Ishikawa (cell line): ENCODE results near the gene EID1.

Source experiments
- CEBPB ChIP-seq: IDR thresholded peaks from 2 replicates; pipeline ENCODE4 v1.6.1; 2012
- CREB1 ChIP-seq: IDR thresholded peaks from 2 replicates; pipeline ENCODE4 v1.6.1; 2012; ENCODE audit warnings: low read depth
- EGR1 ChIP-seq: IDR thresholded peaks from 2 replicates; pipeline ENCODE4 v1.6.1; 2012
- EP300 ChIP-seq: IDR thresholded peaks from 2 replicates; pipeline ENCODE4 v1.6.1; 2012; ENCODE audit warnings: borderline replicate concordance
- FOXM1 ChIP-seq: IDR thresholded peaks from 2 replicates; pipeline ENCODE4 v1.6.1; 2012; ENCODE audit warnings: low read depth, borderline replicate concordance
- NFIC ChIP-seq: IDR thresholded peaks from 2 replicates; pipeline ENCODE4 v1.6.1; 2012
- RAD21 ChIP-seq: IDR thresholded peaks from 2 replicates; pipeline ENCODE4 v1.6.1; 2012; ENCODE audit warnings: low read depth
- TAF1 ChIP-seq: IDR thresholded peaks from 2 replicates; pipeline ENCODE4 v1.6.1; 2012; ENCODE audit warnings: low read depth, mild to moderate bottlenecking
- TCF12 ChIP-seq: IDR thresholded peaks from 2 replicates; pipeline ENCODE4 v1.6.1; 2012; ENCODE audit warnings: low read depth
- TEAD4 ChIP-seq: IDR thresholded peaks from 2 replicates; pipeline ENCODE4 v1.6.1; 2012
- YY1 ChIP-seq: IDR thresholded peaks from 2 replicates; pipeline ENCODE4 v1.6.1; 2012; ENCODE audit warnings: low read depth
- ZBTB7A ChIP-seq: IDR thresholded peaks from 2 replicates; pipeline ENCODE4 v1.6.1; 2012; ENCODE audit warnings: low read depth
- TF ChIP-seq, protein P1 (sequence below): IDR thresholded peaks from 2 replicates; pipeline ENCODE4 v1.6.1; 2012
- TF ChIP-seq, protein P2 (sequence below): IDR thresholded peaks from 2 replicates; pipeline ENCODE4 v1.6.1; 2012; ENCODE audit warnings: low read depth, mild to moderate bottlenecking
- TF ChIP-seq, protein P3 (sequence below): IDR thresholded peaks from 2 replicates; pipeline ENCODE4 v1.6.1; 2012

EID1 gene

DNA sequence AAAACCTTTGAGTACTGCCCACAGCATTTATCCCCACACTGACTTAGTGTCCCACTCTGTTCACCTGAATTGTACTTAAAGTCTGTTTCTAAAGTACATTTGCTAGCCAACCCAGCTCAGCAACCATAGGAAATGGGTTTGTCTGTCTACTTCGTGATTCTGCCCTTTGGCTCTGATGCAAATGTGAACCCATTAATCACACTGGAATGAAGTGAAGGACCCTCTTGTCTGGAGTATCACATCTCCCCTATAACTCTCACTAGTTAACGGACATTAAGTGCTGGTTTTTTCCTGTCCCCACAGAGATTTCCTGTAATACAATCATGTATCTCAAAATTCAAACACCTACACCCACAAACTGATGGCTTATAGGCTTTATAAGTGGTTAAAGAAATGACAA, 20.5 kb downstream of the EID1 start:
- TF ChIP-seq TAF1: no peak
- no peak for TF ChIP-seq EGR1
- TF ChIP-seq, protein P1, sequence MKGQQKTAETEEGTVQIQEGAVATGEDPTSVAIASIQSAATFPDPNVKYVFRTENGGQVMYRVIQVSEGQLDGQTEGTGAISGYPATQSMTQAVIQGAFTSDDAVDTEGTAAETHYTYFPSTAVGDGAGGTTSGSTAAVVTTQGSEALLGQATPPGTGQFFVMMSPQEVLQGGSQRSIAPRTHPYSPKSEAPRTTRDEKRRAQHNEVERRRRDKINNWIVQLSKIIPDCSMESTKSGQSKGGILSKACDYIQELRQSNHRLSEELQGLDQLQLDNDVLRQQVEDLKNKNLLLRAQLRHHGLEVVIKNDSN: no peak
- no peak for TF ChIP-seq RAD21
- TF ChIP-seq, protein P2, sequence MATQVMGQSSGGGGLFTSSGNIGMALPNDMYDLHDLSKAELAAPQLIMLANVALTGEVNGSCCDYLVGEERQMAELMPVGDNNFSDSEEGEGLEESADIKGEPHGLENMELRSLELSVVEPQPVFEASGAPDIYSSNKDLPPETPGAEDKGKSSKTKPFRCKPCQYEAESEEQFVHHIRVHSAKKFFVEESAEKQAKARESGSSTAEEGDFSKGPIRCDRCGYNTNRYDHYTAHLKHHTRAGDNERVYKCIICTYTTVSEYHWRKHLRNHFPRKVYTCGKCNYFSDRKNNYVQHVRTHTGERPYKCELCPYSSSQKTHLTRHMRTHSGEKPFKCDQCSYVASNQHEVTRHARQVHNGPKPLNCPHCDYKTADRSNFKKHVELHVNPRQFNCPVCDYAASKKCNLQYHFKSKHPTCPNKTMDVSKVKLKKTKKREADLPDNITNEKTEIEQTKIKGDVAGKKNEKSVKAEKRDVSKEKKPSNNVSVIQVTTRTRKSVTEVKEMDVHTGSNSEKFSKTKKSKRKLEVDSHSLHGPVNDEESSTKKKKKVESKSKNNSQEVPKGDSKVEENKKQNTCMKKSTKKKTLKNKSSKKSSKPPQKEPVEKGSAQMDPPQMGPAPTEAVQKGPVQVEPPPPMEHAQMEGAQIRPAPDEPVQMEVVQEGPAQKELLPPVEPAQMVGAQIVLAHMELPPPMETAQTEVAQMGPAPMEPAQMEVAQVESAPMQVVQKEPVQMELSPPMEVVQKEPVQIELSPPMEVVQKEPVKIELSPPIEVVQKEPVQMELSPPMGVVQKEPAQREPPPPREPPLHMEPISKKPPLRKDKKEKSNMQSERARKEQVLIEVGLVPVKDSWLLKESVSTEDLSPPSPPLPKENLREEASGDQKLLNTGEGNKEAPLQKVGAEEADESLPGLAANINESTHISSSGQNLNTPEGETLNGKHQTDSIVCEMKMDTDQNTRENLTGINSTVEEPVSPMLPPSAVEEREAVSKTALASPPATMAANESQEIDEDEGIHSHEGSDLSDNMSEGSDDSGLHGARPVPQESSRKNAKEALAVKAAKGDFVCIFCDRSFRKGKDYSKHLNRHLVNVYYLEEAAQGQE: no peak
- TF ChIP-seq, protein P3, sequence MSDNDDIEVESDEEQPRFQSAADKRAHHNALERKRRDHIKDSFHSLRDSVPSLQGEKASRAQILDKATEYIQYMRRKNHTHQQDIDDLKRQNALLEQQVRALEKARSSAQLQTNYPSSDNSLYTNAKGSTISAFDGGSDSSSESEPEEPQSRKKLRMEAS: no peak
- TF ChIP-seq CREB1: no peak
- TF ChIP-seq EP300: no peak
- no peak for TF ChIP-seq FOXM1
- TF ChIP-seq TEAD4: no peak
- TF ChIP-seq ZBTB7A: no peak
- no peak for TF ChIP-seq TCF12
- no peak for TF ChIP-seq YY1

DNA sequence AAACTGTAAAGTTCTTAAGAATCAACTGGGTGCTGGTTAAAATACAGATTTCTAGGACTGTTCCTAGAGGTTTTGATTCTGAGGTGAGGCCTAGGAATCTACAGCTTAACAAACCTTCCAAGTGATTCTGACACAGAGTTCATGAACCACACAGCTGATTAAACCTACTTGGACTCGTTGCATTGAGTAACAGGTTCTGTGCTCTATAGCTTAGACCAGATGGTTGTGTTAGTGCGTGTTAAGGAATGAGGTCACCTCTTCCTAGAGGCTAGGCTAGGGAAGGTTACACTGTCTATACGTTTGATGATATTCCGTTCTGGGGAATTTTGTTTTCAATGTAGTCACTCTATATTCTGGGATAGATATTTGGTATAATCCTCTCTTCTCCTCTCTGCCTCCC, 21.9 kb downstream of the EID1 start:
- no peak for TF ChIP-seq FOXM1
- TF ChIP-seq ZBTB7A: no peak
- TF ChIP-seq, protein P1: no peak
- no peak for TF ChIP-seq EGR1
- TF ChIP-seq NFIC: no peak

DNA sequence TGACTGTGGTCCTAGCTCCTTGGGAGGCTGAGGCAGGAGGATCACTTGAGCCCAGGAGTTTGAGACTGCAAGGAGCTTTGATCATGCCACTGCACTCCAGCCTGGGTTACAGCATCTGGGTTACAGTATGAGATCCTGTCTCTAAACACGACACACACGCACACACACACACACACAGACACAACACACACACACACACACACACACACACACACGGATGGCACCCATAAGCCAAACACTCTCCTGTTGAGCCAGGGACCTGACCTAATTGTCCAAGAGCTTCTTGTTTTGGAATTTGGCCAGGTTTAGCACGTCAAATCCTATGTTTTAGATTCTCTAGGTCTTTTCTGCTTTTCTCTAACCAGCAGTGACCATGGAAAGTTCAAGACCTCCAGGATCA, 26.8 kb downstream of the EID1 start:
- TF ChIP-seq EGR1: no peak
- no peak for TF ChIP-seq FOXM1
- TF ChIP-seq CEBPB: no peak
- no peak for TF ChIP-seq TCF12
- no peak for TF ChIP-seq TAF1
- TF ChIP-seq, protein P2: no peak
- TF ChIP-seq, protein P1: no peak
- no peak for TF ChIP-seq EP300
- no peak for TF ChIP-seq ZBTB7A
- TF ChIP-seq, protein P3: no peak
- no peak for TF ChIP-seq NFIC
- no peak for TF ChIP-seq RAD21

DNA sequence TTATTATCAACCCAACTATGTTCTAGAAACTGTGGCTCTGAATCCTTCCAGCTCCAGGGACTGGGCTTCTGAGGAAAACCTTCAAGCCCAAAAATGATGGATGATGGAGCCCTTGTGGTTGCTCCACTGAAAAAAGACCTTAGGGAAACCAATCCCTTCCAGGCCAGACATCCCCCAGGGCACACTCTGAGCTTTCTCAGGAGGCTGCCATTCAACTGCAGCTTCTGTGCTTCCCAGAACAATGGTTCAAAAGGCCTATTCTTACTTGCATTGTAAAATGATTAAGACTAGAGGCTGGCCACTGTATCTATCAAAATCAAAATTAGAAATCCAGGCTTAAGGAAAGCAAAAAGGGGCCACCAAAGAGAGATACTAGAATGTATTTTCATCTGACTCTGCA, 27.3 kb downstream of the EID1 start:
- no peak for TF ChIP-seq NFIC
- TF ChIP-seq EP300: no peak
- TF ChIP-seq TAF1: no peak
- TF ChIP-seq TCF12: no peak
- TF ChIP-seq RAD21: no peak

DNA sequence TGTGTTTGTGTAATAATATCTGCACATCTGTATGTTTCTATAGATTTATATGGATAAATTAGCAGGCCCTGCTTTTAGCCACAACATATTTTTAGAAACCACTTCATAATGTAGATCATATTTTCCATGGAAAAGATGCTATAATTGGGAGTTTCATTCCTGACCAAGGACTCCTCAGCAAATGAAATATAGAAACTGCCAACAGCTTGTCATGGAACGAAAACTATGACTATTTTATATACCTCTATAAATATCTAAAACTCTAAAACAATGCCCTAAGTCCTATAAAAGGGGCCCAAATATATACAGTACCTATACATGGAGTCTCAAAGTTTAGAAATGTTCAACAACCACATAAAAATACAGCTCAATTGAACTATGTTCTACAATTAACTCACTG, 27.9 kb downstream of the EID1 start:
- TF ChIP-seq, protein P3: no peak
- TF ChIP-seq CEBPB (no peak), FOXM1 (no peak)

DNA sequence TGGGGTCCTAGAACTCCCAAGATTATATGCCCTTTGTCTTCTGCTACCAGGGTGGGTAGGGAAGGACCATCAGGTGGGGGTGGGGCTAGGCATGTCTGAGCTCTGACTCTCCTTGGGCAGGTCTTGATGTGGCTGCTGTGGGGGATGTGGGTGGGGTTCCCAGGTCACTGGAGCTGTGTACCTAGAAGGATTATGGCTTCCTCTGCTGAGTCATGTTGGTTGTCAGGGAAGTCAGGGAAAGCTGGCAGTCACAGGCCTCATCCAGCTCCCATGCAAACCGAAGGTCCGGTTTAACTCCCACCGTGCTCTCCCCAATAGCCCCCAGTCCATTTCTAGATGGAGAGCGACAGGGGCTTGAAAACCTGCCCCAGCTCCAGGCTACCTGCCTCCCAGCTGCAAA, 35.2 kb downstream of the EID1 start:
- no peak for TF ChIP-seq TEAD4
- TF ChIP-seq, protein P2: no peak
- no peak for TF ChIP-seq CREB1
- no peak for TF ChIP-seq YY1
- TF ChIP-seq, protein P1: no peak
- no peak for TF ChIP-seq ZBTB7A
- TF ChIP-seq RAD21: no peak
- TF ChIP-seq, protein P3: no peak
- no peak for TF ChIP-seq EGR1
- no peak for TF ChIP-seq EP300
